GM18907 (cell line): ENCODE data around the gene QRFP.

Source experiments
- ATAC-seq: cut with Tn5 transposase; IDR thresholded peaks from one replicate; pipeline ENCODE4 v1.9.1; 2021; ENCODE audit warnings: mild to moderate bottlenecking, moderate library complexity; ENCODE audit not compliant: unreplicated experiment

The QRFP gene

GRCh38 chr9:130891688-130892476 is 4.7 kb downstream of the QRFP start:
- ATAC-seq: no peak

GRCh38 chr9:130890870-130891687 is 5.5 kb downstream of the QRFP start:
- no peak for ATAC-seq

- no peak for ATAC-seq
Measured at GRCh38 chr9:130890124-130890523, 6.5 kb downstream of the QRFP start.

- ATAC-seq: no peak
Measured at GRCh38 chr9:130888146-130888885, 8.3 kb downstream of the QRFP start.

- no peak for ATAC-seq
Measured at GRCh38 chr9:130887494-130888144, 9.0 kb downstream of the QRFP start.

- no peak for ATAC-seq
Measured at GRCh38 chr9:130886981-130887380, 9.6 kb downstream of the QRFP start.

- no peak for ATAC-seq
Measured at GRCh38 chr9:130885484-130886375, 10.9 kb downstream of the QRFP start.

- ATAC-seq: no peak
Measured at GRCh38 chr9:130884542-130885483, 11.8 kb downstream of the QRFP start.

GRCh38 chr9:130884111-130884531 is 12.5 kb downstream of the QRFP start:
- ATAC-seq: no peak

GRCh38 chr9:130883479-130883878 is 13.1 kb downstream of the QRFP start:
- ATAC-seq: no peak

- ATAC-seq: no peak
Measured at GRCh38 chr9:130882696-130883225, 13.9 kb downstream of the QRFP start.

GRCh38 chr9:130881516-130881915 is 15.1 kb downstream of the QRFP start:
- no peak for ATAC-seq

GRCh38 chr9:130880599-130881220 is 15.9 kb downstream of the QRFP start:
- no peak for ATAC-seq

- no peak for ATAC-seq
Measured at GRCh38 chr9:130879863-130880411, 16.7 kb downstream of the QRFP start.

- ATAC-seq: no peak
Measured at GRCh38 chr9:130878295-130878694, 18.3 kb downstream of the QRFP start.

GRCh38 chr9:130877300-130877699 is 19.3 kb downstream of the QRFP start:
- no peak for ATAC-seq

GRCh38 chr9:130874783-130875182 is 21.8 kb downstream of the QRFP start:
- no peak for ATAC-seq

- no peak for ATAC-seq
Measured at GRCh38 chr9:130873966-130874365, 22.6 kb downstream of the QRFP start.
